ENCODE data around the gene DSPP.
A peak's percentile ranks its signal among the peaks of the same experiment; 100 is the strongest.

Gene DSPP

GRCh38 chr4:87659247-87659931 is 51.1 kb downstream of the DSPP start:
- DNase-seq (ENCODE audit: low read depth) = peak; percentile 14
- no peak overlapping the region for H3K4me3 ChIP-seq (ENCODE audit: control insufficient read depth, low read depth, low read length)
- TF ChIP-seq, protein P1, sequence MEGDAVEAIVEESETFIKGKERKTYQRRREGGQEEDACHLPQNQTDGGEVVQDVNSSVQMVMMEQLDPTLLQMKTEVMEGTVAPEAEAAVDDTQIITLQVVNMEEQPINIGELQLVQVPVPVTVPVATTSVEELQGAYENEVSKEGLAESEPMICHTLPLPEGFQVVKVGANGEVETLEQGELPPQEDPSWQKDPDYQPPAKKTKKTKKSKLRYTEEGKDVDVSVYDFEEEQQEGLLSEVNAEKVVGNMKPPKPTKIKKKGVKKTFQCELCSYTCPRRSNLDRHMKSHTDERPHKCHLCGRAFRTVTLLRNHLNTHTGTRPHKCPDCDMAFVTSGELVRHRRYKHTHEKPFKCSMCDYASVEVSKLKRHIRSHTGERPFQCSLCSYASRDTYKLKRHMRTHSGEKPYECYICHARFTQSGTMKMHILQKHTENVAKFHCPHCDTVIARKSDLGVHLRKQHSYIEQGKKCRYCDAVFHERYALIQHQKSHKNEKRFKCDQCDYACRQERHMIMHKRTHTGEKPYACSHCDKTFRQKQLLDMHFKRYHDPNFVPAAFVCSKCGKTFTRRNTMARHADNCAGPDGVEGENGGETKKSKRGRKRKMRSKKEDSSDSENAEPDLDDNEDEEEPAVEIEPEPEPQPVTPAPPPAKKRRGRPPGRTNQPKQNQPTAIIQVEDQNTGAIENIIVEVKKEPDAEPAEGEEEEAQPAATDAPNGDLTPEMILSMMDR (conservative IDR thresholded peaks at IDR 0.05; ENCODE audit: control insufficient read depth, insufficient read depth, low read depth, low read length) = no peak

DNA sequence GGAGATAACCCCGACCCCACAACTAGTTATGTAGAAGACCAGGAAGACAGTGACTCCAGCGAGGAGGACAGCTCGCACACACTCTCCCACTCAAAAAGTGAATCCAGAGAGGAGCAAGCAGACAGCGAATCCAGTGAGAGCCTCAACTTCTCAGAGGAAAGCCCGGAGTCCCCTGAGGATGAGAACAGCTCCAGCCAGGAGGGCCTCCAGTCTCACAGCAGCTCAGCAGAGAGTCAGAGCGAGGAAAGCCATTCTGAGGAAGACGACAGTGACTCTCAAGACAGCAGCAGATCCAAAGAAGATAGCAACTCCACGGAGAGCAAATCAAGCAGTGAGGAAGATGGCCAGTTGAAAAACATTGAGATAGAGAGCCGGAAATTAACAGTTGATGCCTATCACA is 54.5 kb downstream of the DSPP start:
- no peak for DNase-seq (ENCODE audit: low read depth)
- TF ChIP-seq, protein P1 (conservative IDR thresholded peaks at IDR 0.05; ENCODE audit: control insufficient read depth, insufficient read depth, low read depth, low read length) = no peak
- H3K4me3 ChIP-seq (ENCODE audit: control insufficient read depth, low read depth, low read length) = no peak overlapping the region
